Endothelial cell of umbilical vein (primary cell): ENCODE data around the gene CA5A. TPM values are rescaled to one million over a fixed set of nuclear protein-coding genes. Genes with fewer than 3 reads are reported as not detected.

Experiments
- BruUV-seq: library from RNA; stranded (reverse); fragments of 400-500 nt; replicated peaks from 2 replicates; lab custom pipeline; 2021; lab: Mats Ljungman, UMichigan
- CTCF ChIA-PET: fragments of 300-600, 350-600 bp; sonication (Branson Sonifier 250); formaldehyde crosslinking; loops from one replicate; lab custom pipeline; 2021; ENCODE audit warnings: antibody characterized with exemption, inconsistent platforms; lab: Charles Lee
- POLR2A ChIA-PET: fragments of 300-600, 350-600 bp; sonication (Branson Sonifier 250); formaldehyde crosslinking; loops from one replicate; lab custom pipeline; 2021; ENCODE audit warnings: antibody characterized with exemption, inconsistent platforms; lab: Charles Lee
- DNase-seq: peaks from one replicate; pipeline ENCODE4 v3.0.0-alpha.2; 2011; ENCODE audit warnings: low read depth, low spot score
- FAIRE-seq: peaks from 2 replicates; lab custom pipeline; 2011; peaks lifted over from hg19 to GRCh38; lab: Jason Lieb, UNC
- H2AFZ ChIP-seq: 2 replicates; pipeline ENCODE4 v1.6.0; 2012; ENCODE audit warnings: low read depth, low read length, control low read depth, inconsistent platforms
- H3K27ac ChIP-seq: 2 replicates; pipeline ENCODE4 v1.5.1; 2011; ENCODE audit warnings: low read depth, mild to moderate bottlenecking, control low read depth, low read length, moderate library complexity; ENCODE audit not compliant: insufficient read depth
- H3K27me3 ChIP-seq, 2 experiments: 2 replicates each; pipeline versions ENCODE4 v1.6.0 to v1.6.1; 2011; ENCODE audit warnings: low read length in 2 of 2, mixed read lengths in 1 of 2; ENCODE audit not compliant: control insufficient read depth in 2 of 2, insufficient read depth in 2 of 2
- H3K36me3 ChIP-seq, 2 experiments: 2 replicates in 1 of 2; 3 replicates in 1 of 2; pipeline ENCODE4 v1.5.1; 2011; ENCODE audit warnings: low read length in 2 of 2, mild to moderate bottlenecking in 1 of 2, moderate library complexity in 1 of 2; ENCODE audit not compliant: control insufficient read depth in 2 of 2, insufficient read depth in 2 of 2; ENCODE audit errors: extremely low read depth in 1 of 2
- H3K4me1 ChIP-seq: 3 replicates; pipeline ENCODE4 v1.5.1; 2011; ENCODE audit warnings: mild to moderate bottlenecking, low read length; ENCODE audit not compliant: control insufficient read depth, insufficient read depth; ENCODE audit errors: extremely low read depth
- H3K4me2 ChIP-seq: 2 replicates; pipeline ENCODE4 v1.6.1; 2011; ENCODE audit warnings: low read length, control low read depth, mixed read lengths; ENCODE audit not compliant: insufficient read depth
- H3K4me3 ChIP-seq, 3 experiments: fragments of 200-600 bp in 1 of 3; sonication (generic), shearing (Covaris generic) in 1 of 3; replicated peaks in 1 of 3; 2 replicates each; pipeline ENCODE4 v1.5.1; 2011 to 2016; ENCODE audit warnings: control low read depth in 3 of 3, low read length in 3 of 3, mild to moderate bottlenecking in 2 of 3, inconsistent platforms in 1 of 3, low read depth in 1 of 3, moderate library complexity in 1 of 3; ENCODE audit not compliant: insufficient read depth in 1 of 3
- H3K79me2 ChIP-seq: 2 replicates; pipeline ENCODE4 v1.6.0; 2012; ENCODE audit warnings: low read length, inconsistent platforms; ENCODE audit not compliant: control insufficient read depth, insufficient read depth
- H3K9ac ChIP-seq: replicated peaks from 2 replicates; pipeline ENCODE3; 2011; ENCODE audit warnings: low read length, control low read depth; ENCODE audit not compliant: insufficient read depth; ENCODE audit errors: extremely low read depth
- H3K9me1 ChIP-seq: replicated peaks from 3 replicates; pipeline ENCODE4 v1.6.0; 2011; ENCODE audit warnings: mild to moderate bottlenecking, low read length; ENCODE audit not compliant: control insufficient read depth, insufficient read depth; ENCODE audit errors: extremely low read depth
- H3K9me3 ChIP-seq: replicated peaks from 2 replicates; pipeline ENCODE4 v1.5.1; 2012; ENCODE audit warnings: low read length, inconsistent platforms; ENCODE audit not compliant: control insufficient read depth, insufficient read depth
- H4K20me1 ChIP-seq: replicated peaks from 2 replicates; pipeline ENCODE3; 2011; ENCODE audit warnings: mild to moderate bottlenecking, low read length; ENCODE audit not compliant: control insufficient read depth, insufficient read depth; ENCODE audit errors: extremely low read depth
- CTCF ChIP-seq, 2 donors: IDR thresholded peaks; 1 replicate in 1 of 2; 2 replicates in 1 of 2; pipeline ENCODE4 v1.5.1; 2011; ENCODE audit warnings: low read length in 2 of 2, mild to moderate bottlenecking in 2 of 2, moderate library complexity in 2 of 2, control low read depth in 1 of 2, inconsistent platforms in 1 of 2, low read depth in 1 of 2; ENCODE audit not compliant: insufficient read depth in 1 of 2; ENCODE audit errors: extremely low read depth in 1 of 2
- EZH2 ChIP-seq: IDR thresholded peaks from 2 replicates; pipeline ENCODE4 v1.6.1; 2012; ENCODE audit warnings: borderline replicate concordance, low read depth, mild to moderate bottlenecking, moderate library complexity, low read length, inconsistent platforms; ENCODE audit not compliant: severe bottlenecking
- FOS ChIP-seq: IDR thresholded peaks from 2 replicates; pipeline ENCODE4 v1.6.1; 2011; ENCODE audit warnings: mild to moderate bottlenecking, low read length, moderate library complexity, borderline replicate concordance; ENCODE audit not compliant: insufficient read depth
- GATA2 ChIP-seq: IDR thresholded peaks from 2 replicates; pipeline ENCODE4 v1.7.0; 2011; ENCODE audit warnings: low read depth, mild to moderate bottlenecking, moderate library complexity, mixed read lengths, low read length; ENCODE audit not compliant: insufficient read length, insufficient read depth
- JUN ChIP-seq: IDR thresholded peaks from 2 replicates; pipeline ENCODE4 v1.6.1; 2011; ENCODE audit warnings: borderline replicate concordance, low read depth; ENCODE audit not compliant: insufficient read length, insufficient read depth
- MAX ChIP-seq: IDR thresholded peaks from 2 replicates; pipeline ENCODE4 v1.6.1; 2011; ENCODE audit not compliant: insufficient read depth, insufficient read length
- MYC ChIP-seq: IDR thresholded peaks from one replicate; pipeline ENCODE4 v1.6.1; 2011; ENCODE audit warnings: mild to moderate bottlenecking, low read depth, low read length
- POLR2A ChIP-seq: IDR thresholded peaks from 2 replicates; pipeline ENCODE4 v1.6.1; 2012; ENCODE audit warnings: low read depth, mild to moderate bottlenecking, control low read depth, low read length
- POLR2AphosphoS5 ChIP-seq: IDR thresholded peaks from 2 replicates; pipeline ENCODE4 v1.6.1; 2012; ENCODE audit warnings: low read depth, mild to moderate bottlenecking, control low read depth, low read length, moderate library complexity; ENCODE audit not compliant: insufficient read depth
- dilution Hi-C: fragments of 300-500 bp; cut with MboI; formaldehyde crosslinking; loops from one replicate; pipeline ENCODE4 v1.15.0; 2019; ENCODE audit warnings: low sequenced_read_pairs; ENCODE audit not compliant: extremely low pct_ligation_motif_present
- intact Hi-C: fragments of 100-400 bp; cut with micrococcal nuclease; formaldehyde crosslinking; loops from one replicate; pipeline ENCODE4 v1.10.0; 2022
- polyA plus RNA-seq, 4 experiments: library from polyadenylated mRNA; depleted of rRNA in 3 of 4; stranded (reverse) in 3 of 4; unstranded in 1 of 4; fragments of >200 nt; gene quantifications; 2 replicates each; pipeline versions ENCODE4 v1.2.1 to v1.2.3, GENCODE V29; 2011 to 2012; ENCODE audit warnings: missing spikeins in 1 of 4
- total RNA-seq: library from RNA; stranded (reverse); gene quantifications from 2 replicates; pipeline ENCODE4 v1.2.3, GENCODE V29; 2021

The CA5A gene
- total and polyA plus RNA-seq, 2 donors (not counting 3 experiments of a cell fraction or from before 2014, with no cell fraction given) = not detected

- Histone ChIP-seq H3K27ac (no peak overlapping the region), H3K4me2 (no peak overlapping the region), H3K9me1 (no peaks in the 10 kb centered on the region), H3K79me2 (peaks cover 77% of the 10 kb centered on the region), H3K4me3 (no peak overlapping the region), H4K20me1 (no peaks in the 10 kb centered on the region), H3K36me3 (peaks cover 0 to 2% of the 10 kb centered on the region in 2 experiments), H3K4me1 (peaks cover 4% of the 10 kb centered on the region), H2AFZ (no peak overlapping the region), H3K27me3 (no peaks in the 10 kb centered on the region), H3K9ac (no peak overlapping the region), H3K9me3 (no peaks in the 10 kb centered on the region)
- dilution Hi-C loops (no loop called here), intact Hi-C loops (loop anchor here (5.0 kb wide), 1 partner anchor 74 kb away; no protein-coding TSS in a partner anchor)
- FAIRE-seq (no peak), DNase-seq (no peak)
- TF ChIP-seq JUN = no peak
- no peak for TF ChIP-seq EZH2
- no peak for TF ChIP-seq POLR2A
- no peak for TF ChIP-seq CTCF (IDR thresholded peaks at IDR 0.05; ENCODE audit: extremely low read depth in 1 of 2, insufficient read depth in 1 of 2, low read depth in 1 of 2, low read length in 2 of 2)
- TF ChIP-seq MYC = no peak
- no peak for TF ChIP-seq MAX
- no peak for TF ChIP-seq FOS
- no peak for TF ChIP-seq GATA2
- TF ChIP-seq POLR2AphosphoS5 = no peak
- ChIA-PET POLR2A (no interaction called here), CTCF (interaction anchor here (1.2 to 3.1 kb wide), 4 partner anchors 8 to 82 kb away, joined by 3 to 36 read pairs (median 12); no protein-coding TSS in a partner anchor)
- no TSS peak for BruUV-seq
These were observed 84.7 kb downstream of the CA5A start for GRCh38 chr16:87851601-87852000.
